Stimulated activated CD8-positive, alpha-beta memory T cell treated with anti-CD3 and anti-CD28 coated beads, Interleukin-15, amount 100 ng/mL, for 24 hours (primary cell): ENCODE data around the gene C1QB.

Source experiments
- DNase-seq: peaks from one replicate; pipeline ENCODE4 v3.0.0-alpha.2; 2020; ENCODE audit warnings: low read depth

Gene C1QB, protein sequence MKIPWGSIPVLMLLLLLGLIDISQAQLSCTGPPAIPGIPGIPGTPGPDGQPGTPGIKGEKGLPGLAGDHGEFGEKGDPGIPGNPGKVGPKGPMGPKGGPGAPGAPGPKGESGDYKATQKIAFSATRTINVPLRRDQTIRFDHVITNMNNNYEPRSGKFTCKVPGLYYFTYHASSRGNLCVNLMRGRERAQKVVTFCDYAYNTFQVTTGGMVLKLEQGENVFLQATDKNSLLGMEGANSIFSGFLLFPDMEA

DNA sequence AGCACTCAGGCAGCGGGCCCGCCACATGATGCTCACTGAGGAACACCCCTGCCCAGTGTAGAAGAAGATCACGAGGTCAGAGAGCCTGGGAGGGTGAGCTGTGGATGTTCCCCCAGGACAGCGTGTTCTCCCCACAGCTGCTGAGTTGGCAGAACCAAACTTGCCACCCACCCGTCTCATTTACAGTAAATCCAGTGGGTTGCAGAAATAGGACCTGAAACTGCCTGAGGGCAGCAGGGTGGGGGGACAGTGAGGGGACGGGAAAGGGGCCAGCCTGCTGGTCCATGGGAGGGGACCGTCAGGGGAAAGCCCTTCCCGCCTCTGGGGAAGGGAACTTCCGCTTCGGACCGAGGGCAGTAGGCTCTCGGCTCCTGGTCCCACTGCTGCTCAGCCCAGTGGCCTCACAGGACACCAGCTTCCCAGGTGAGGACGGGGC, at the start of gene C1QB:
Gene C1QB (plus strand): TSS at position 356 of the 436 bp plus-strand sequence. CDS start 6,227 bp downstream, outside the sequence.
- DNase-seq = no peak

DNA sequence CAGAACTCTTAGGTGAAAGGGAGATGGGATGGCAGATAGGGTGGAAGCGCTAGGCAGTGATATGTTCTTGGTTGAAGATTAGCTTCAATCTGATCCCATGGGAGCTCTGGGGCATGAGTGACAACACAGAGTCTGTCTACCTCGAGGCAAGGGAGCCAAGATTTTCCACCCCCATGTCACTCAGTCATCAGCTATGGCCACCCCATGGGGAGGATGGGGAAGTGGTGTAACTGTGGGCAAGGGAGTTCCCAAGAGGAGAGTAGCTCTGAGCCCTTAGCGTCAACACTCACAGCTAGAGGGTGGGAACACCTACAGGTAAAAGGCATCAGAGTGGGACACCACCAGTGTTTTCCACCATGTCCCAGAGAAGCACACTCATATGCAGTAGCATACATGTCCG, 46.9 kb upstream of the C1QB start:
- DNase-seq = no peak

DNA sequence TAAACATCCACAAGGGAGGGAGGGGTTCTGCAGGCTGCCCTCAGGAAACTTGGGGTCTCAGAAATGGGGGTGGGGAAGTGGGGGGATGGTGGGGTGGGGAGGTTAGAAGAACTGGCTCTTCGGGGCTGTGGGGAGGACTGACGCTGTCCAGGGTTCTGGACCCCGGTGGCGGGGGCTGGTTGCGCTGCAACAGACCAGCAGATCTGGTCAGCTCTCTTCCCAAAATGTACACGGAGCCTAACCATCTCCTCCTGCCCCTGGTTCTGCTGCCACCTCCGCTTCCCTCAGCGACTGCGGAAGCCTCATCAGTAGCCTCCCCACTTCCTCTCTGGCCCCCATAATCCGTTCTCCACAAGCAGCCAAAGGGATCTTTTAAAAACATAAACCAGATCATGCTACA, 45.9 kb upstream of the C1QB start:
- DNase-seq = no peak

DNA sequence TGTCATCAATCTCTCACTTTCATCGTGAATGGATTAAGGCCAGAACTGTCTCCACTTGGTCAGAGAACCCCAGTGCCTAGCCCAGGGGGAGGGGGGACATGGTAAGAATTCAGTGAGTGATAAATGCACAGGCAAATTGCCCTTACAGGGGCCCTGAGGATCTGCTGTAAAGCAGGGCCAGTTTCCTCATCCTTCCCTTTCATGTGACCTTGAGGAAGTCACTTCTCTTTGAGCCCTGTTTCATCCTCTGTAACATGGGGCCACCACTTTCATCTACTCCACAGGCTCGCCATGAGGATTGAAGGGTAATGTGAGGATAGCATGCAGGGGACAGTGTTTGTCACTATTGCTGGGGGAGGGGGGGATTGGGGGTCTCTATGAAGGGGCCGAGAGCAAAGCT, 44.7 kb upstream of the C1QB start:
- DNase-seq = no peak

DNA sequence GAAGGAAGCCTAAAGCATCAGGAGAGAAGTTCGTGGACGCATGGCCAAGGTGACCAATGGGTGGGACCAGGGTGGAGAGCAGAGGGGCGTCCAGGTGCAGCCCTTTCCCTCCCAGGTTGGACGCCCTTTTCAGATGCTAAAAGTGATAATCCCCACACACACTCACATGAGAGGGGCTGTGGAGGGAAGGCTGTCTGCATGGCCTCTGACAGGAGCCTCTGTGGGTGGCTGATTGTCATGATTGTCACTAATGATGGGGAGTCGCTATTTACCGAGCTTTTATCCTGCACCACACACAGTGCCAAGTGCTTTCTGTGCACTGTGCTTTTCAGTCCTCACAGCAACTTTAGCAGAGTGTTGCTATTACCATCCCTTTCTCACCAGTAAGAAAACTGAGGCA, 43.7 kb upstream of the C1QB start:
- DNase-seq = no peak

DNA sequence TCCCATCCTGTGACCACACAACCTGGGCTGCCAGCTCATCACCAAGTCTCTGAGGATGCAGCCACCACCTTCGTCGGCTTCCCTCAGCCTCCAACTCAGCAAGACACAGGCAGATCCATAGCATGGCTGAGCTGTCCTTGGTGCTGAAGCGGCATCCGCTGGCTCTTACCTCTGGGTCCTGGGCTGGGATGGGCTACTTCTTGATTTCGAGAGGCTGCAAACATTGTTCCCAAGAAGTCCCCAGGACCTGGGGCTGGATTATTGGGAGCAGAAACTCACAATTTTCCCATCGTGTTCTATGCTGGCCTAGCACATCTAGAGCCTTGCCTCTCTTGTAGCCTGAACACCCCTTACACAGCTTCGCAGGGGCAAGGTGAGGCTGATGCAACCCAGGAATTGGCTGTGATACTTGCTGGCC, 41.5 kb upstream of the C1QB start:
- DNase-seq = no peak

DNA sequence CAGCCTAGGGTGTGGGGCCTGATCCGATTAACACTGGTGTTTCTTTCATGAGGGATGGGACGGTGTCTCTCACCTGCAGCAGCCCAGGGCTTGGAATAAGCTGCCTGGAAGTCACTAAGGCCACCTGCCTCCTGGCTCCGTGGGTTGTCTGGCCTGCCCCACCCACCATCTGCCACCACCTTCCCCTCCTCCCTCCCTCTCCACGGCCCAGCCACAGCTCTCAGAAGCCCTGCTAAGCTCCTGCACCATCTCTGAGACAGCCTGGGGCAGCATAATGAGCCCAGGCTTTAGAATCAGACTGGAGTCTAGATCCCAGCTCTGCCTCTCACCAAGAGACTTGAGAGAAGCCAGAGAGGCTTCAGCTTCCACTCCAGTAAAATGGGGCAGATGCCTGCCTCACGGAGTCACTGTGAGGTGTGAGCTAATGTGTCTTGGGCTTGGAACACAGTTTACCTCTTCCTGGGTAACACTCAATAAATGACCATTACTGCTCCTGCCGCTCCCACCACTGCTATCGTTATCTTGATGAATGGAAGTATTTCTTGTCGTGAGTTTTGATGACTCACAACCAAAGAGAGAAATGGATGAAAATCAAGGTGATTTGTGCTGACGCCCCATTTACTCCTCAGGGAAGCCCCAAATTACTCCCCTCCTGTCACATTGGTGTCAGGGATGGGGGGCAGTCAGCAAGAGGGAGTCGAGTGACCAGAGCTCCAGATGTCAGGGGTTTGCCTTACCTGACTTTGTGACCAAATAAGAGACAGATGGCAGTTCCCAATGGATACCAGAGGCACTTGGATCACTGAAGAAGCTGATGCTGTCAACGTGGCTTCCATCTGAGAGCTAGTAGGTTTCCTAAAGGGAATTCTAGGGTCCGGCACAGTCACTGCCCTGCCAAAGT, 40.1 kb upstream of the C1QB start:
- no peak for DNase-seq

DNA sequence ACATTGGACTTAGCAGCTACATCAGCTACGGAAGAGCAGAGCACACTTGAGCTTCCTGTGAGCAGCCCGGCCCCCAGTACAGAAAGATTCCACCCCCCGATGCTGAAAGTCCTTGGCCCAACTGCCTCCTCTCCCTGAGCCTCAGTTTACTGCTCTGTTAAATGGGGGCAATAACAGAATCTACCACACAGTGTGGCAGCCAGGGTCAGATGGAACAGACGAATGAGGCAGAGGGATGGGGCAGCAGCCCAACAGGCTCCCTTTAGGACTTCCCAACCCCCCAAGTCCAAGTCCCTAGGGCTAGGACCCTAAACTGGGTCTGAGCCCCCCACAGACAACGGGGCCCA, 39.5 kb upstream of the C1QB start:
- DNase-seq = no peak

DNA sequence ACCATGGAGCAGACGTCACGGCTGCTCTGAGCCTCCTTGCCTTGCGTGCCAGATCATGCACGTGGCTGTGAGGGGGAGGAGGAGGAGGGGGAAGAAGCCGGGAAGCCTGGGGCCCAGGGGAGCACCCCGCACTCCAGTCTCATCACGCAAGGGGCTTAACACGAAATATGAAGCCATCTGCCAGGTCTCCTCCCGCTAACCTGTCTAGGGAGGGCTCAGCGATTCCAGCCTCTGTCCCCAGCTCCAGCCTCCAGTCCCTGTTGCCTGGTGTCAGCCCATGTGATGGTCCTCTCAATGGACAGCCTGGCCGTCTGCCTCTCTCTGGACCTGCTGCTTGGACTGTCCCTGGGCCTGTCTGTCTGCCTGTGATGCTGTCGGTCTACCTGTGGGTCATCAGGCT, 39.1 kb upstream of the C1QB start:
- DNase-seq = no peak

DNA sequence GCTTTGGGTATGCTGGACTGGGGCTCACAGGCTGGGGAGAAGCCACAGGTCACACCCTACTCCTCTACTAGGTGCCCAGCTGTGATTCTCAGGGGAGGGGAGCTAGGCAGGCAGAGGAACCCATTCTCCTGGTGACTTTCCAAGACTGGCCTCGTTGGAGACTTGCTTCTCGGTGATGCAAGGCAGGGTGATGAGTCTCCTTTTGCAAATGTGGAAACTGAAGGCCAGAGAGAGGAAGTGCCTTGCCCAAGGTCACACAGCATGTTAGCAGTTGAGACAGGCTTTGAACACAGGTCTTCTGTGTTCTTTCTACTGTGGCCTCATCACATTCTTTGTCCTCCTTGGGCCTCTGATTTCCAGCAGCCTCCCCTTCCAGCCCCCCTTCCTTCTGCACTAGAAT, 37.1 kb upstream of the C1QB start:
- no peak for DNase-seq

DNA sequence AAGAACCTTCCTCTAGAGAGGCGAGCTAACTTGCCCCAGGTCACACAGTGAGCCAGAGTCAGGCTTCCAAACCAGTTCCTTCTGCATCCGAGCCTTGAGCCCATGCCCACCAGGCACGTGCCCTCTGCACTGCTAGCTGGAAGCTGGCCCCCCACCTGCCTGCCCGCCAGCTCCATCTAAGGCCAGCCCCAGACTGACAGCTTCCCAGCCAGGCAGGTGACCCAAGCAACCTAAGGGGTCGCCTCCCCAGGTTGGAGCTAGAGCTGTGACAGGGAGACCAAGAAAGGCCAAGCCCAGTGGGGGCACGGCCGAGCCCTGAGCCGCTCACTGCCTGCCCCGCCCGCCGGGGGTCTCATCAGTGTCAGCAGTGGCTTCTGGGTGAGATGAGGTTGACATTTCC, 36.5 kb upstream of the C1QB start:
- no peak for DNase-seq

DNA sequence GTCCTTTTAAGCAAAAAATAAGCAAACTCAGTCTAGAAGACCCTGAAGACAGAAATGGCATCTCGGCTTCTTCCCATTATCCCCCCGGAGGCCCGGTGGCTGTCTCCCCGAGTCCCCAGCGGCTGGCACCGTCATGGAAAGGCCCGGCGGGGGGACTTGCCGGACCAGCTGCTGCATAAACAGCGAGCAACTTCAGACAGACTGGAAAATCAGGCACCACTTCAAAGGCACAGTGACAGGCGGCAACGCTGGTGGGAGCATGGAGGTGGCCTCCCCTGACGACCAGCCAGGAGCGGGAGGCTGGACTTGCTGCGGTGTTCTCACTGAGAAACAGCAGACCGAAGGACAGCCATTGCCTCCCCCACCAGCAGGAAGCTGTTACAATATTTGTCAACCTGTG, 35.0 kb upstream of the C1QB start:
- DNase-seq = no peak

DNA sequence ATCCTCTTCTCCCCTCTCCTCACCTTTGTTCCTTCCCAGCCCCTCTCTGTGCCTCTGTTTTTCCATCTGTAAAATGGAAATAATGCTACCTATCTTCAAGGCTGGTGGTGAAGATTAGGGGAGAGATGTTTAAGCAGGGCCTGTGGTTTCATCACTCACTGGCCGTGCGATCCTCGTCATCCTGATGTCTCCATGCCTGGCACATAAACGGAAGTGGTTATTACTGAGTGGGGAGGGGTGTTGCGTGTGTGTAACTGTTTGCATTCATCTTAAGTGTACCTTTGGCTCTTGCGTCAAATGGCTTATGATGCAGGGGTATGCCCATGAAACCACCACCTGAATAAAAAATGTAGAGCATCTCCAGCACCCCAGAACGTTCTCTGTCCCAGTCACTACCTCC, 33.8 kb upstream of the C1QB start:
- DNase-seq = no peak

DNA sequence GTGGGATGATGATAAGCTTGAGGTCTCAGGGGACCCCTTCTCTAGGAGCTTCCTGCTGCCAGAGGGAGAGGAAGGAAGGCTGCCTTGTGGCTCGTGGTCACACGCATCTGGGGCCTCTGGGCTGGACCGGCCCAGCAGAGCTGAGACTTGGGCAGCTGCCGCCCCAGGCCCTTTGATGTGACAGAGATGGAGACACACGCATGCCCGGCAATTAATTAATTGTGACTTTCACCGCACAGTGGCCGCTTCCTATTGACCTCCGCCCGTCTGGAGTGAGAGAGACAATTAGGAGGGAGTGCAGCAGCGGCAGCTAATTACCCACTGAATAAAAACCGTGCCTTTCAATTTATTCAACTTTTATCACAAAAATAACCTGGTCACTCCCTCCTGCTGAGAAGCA, 33.2 kb upstream of the C1QB start:
- no peak for DNase-seq

DNA sequence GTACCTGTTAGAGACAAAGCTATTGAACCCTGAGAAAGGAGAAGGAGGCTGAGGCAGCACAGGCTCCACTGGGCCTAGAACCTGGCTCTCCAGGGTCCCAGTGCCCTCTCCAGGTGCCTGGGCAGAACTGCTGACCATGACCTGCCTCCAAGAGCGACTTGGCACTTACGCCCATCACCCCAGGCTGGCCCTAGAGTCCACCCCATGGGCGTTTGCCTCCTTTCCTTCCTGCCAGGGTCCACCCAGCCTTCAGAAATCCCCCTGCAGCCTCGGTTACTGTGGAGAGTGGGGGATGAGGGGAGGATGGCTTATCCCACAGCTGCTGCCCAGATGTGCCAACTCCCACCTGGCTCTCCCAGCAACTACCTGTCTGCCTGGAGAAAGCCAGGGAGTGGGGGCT, 31.3 kb upstream of the C1QB start:
- DNase-seq = no peak

DNA sequence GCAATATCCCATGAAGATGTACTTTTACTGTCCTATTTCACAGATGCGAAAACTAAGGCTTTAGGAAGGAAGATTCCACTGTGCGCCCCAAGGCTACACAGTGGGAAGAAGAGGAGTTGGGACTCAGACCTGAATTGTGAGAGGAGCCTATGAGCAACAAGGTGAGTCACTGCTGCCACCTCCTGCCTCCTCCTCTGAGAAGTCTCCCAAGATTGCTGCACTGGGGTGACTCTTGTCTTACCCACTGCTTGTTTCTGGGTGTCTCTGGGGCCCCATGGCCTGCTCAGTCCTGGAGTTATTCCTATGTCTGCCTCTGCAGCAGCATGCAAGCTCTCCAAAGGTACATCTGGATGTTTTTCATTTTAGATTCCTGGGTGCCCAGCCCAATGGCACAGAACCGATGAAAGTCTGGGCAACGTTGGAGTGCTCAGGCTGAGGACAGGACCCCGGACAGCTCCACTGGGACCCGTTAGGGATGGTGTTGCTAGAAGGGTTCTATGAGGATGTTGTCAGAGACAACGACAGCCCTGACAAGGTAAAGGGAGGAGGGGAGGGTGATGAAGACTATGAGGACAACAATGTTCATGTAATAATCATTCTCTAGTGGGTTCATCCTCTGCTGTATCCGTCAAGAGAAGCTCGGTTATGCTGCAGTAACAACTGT, 27.6 kb upstream of the C1QB start:
- DNase-seq = no peak

DNA sequence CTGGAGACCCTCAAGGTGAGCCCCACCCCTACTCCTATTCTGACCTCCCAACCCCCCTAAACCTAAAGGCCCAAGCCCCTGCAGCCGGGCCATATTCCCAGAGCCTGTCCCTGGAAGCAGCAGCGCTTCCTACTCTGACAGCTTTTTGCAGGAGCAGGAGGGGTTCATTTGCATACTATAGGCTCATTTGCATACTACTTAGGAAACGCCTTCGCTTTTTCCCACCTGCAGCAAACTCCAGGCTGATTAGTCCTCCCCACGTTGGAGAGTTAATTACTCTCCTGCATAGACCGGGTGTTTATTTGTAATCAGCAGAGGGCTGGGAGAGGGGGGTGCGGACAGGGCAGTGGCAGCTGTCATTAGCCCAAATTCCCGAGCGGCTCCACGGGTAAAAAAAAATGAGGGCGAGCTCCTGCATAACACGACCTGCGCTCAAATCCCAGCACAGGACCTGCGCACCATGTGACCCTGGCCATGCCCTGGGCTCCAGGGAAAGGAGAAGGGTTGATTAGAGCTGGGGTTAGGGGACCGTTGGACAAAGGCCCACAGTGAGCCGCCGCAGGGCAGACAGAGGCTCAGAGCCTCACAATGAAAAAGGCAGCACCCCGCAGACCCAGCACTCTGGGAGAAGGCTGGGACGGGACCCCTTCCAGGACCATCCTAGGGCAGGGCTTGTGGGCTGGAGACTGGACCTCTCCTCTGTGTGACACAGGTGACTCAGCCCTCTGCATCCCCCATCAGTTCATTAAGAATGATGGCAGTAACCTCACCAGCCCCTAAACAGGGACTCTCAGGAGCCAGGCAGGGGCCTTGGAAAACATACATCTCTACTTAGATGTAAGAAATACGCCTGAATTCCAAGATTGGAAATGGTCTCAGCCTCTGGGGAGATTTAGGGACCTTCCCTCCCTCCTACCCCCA, 26.5 kb upstream of the C1QB start:
- no peak for DNase-seq

DNA sequence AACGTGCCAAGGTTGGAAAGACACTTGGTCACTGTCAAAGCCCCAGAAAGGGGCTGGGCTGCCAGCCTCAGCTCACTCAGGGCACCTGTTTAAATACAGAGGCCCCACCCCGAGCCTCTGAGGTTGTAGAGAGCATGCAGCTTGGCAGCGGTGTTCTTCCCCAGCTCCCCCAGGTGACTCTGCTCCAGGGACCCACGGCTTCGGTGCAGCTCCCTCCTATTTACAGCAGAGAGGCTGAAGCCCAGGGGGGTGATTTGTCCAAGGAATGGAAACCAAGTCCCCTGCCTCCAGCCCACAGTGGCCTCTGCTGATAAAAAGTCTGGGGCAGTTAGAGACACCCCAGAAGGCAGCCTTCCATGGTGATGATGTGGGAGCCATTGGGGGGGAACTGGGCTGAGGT, 25.7 kb upstream of the C1QB start:
- DNase-seq = no peak

DNA sequence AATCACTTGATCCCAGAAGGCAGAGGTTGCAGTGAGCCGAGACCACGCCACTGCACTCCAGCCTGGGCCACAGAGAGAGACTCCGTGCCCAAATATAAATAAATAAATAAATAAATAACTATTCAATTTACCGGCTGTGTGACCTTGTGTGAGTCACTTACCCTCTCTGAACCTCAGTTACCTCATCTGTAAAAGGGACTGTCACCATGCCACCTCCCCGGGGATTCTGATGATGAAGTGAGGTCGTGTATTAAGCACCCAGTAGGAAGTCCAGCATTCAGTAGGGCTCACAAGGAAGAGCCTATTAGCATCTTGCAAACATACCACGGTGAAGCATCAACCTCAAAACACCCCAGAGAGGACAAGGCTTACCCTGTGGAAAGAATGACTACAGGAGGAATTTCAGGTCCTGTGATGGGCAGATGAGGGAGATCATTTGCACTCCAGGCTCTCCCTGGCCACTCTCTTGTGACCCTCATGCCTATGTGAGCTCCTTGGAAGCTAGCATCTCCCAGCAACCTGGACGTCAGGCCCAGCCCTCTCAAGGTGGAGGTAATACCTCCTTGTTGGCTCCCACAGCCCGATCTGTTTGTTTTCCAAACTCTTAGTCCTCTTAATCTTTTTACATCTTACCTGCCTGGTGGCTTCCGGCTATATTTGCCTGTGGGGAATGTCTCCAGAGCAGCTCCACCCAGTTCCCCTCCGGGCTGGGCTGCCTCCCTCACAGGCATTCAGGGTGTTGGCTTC, 24.2 kb upstream of the C1QB start:
- no peak for DNase-seq

DNA sequence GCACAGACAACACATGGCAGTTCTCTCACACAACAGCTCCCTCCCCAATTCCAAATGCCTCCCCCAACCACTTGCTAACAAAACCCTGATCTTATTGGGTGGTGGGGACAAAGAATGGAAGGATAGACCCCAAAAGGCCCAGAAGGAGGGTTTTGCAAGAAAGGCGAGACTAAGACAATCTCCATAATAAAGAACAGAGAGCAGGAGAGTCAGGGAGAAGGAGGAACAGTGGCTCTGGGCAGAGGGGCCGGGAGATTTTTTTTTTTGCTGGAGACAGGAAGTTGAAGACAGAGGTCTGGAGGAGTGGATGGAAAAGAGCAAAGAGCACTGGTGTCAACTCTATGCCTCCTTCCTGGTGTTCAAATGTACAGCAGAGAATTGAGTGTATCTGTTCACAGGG, 23.1 kb upstream of the C1QB start:
- no peak for DNase-seq

DNA sequence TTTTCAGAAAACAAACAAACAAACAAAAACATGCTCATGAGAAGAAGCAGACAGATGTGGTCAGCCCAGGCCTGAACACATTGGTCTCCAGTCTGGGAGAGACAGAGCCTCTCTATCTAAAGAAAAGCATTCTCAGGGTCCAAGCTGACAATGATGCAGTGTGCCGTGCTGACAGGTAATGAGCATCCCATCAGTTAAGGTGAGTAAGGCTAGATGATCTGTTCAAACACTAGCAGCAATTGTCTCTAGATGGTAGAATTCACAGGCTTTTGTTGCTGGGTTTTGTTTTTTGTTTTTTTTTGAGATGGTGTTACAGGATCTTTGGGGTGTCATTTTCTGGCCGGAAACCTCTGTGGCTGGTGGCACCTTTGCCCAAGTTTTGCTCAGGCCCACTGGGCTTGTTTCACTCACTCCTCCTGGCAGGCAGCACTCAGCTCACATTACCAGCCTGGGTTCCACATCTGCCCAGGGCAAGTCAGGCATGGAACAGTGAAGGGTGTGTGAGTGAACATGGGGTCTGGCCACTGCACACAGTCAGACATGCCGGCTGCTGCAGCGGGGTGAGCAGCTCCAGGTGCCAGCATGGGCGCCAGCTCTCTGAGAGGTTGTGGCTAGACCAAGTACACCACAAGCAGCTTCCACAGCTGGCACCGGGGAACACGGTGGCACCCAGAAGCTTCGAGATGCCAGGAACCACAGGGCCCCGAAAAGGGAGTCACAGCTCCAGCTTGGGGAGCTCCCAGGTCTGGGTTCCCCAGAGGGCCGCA, 19.2 kb upstream of the C1QB start:
- DNase-seq = no peak
